SU-DHL-6 (cell line): ENCODE measurements around the gene MYO9A.

ENCODE experiments used
- H2AFZ ChIP-seq: fragments of 200-600 bp; sonication (generic); 2 replicates; pipeline ENCODE4 v1.6.1; 2014; ENCODE audit warnings: low read depth, mild to moderate bottlenecking, moderate library complexity, mixed read lengths, antibody characterized with exemption, low read length; ENCODE audit not compliant: severe bottlenecking
- H3F3A ChIP-seq: fragments of 200-600 bp; shearing (Covaris generic); 2 replicates; pipeline ENCODE4 v1.6.0; 2016; ENCODE audit warnings: antibody characterized with exemption, mild to moderate bottlenecking; ENCODE audit not compliant: insufficient read depth
- H3K27ac ChIP-seq: fragments of 200-600 bp; sonication (generic); 2 replicates; pipeline ENCODE4 v1.5.1; 2016; ENCODE audit warnings: low read depth, mild to moderate bottlenecking, low read length, moderate library complexity, mixed read lengths
- H3K27me3 ChIP-seq: fragments of 200-600 bp; sonication (generic), shearing (Covaris generic); 2 replicates; pipeline ENCODE4 v1.6.0; 2014; ENCODE audit warnings: mild to moderate bottlenecking, low read length
- H3K36me3 ChIP-seq: fragments of 200-600 bp; sonication (generic); 2 replicates; pipeline ENCODE4 v1.6.1; 2014; ENCODE audit warnings: mild to moderate bottlenecking, low read length, mixed read lengths
- H3K4me2 ChIP-seq: fragments of 300-600, 200-600 bp; shearing (Covaris generic), sonication (generic); 2 replicates; pipeline ENCODE4 v1.6.0; 2014; ENCODE audit warnings: low read length, low read depth, mild to moderate bottlenecking; ENCODE audit not compliant: poor library complexity, severe bottlenecking
- H3K4me3 ChIP-seq: fragments of 200-600 bp; sonication (generic); 2 replicates; pipeline ENCODE4 v1.5.1; 2014; ENCODE audit warnings: antibody characterized with exemption, low read length, mild to moderate bottlenecking, mixed read lengths; ENCODE audit not compliant: insufficient read depth, poor library complexity, severe bottlenecking
- H3K79me2 ChIP-seq: fragments of 200-600 bp; sonication (generic); 2 replicates; pipeline ENCODE4 v1.6.1; 2014; ENCODE audit warnings: mild to moderate bottlenecking, low read length, moderate library complexity; ENCODE audit not compliant: insufficient read depth
- H3K9ac ChIP-seq: fragments of 200-600 bp; sonication (generic); 2 replicates; pipeline ENCODE4 v1.7.0; 2014; ENCODE audit warnings: mild to moderate bottlenecking, low read length
- H3K9me2 ChIP-seq: fragments of 200-600 bp; sonication (generic); replicated peaks from 2 replicates; pipeline ENCODE4 v1.6.1; 2014; ENCODE audit warnings: low read length; ENCODE audit not compliant: insufficient read depth
- H3K9me3 ChIP-seq: fragments of 200-600 bp; sonication (generic); 2 replicates; pipeline ENCODE4 v1.6.1; 2014; ENCODE audit warnings: low read length, mixed read lengths; ENCODE audit not compliant: insufficient read depth
- H4K20me1 ChIP-seq: fragments of 200-600 bp; sonication (generic); 2 replicates; pipeline ENCODE4 v1.6.1; 2014; ENCODE audit warnings: low read depth, mild to moderate bottlenecking, antibody characterized with exemption, low read length, moderate library complexity, mixed read lengths
- EZH2phosphoT487 ChIP-seq: fragments of 200-600 bp; sonication (generic), shearing (Covaris generic); conservative IDR thresholded peaks from 2 replicates; pipeline ENCODE4 v1.6.1; 2018; ENCODE audit warnings: mild to moderate bottlenecking, antibody characterized with exemption, low read length, moderate library complexity, mixed read lengths
- TF ChIP-seq, protein P1 (sequence below): fragments of 200-600 bp; sonication (generic); IDR thresholded peaks from one replicate; pipeline ENCODE4 v1.5.1; 2017; ENCODE audit warnings: antibody characterized with exemption, mild to moderate bottlenecking, low read length, moderate library complexity; ENCODE audit not compliant: insufficient read depth, poor library complexity, severe bottlenecking

MYO9A gene

GRCh38 chr15:71971905-71972304 is 146.0 kb downstream of the MYO9A start:
- Histone ChIP-seq H3K27me3 (no peaks in the 10 kb centered on the region), H2AFZ (no peak overlapping the region), H3K9ac (no peak overlapping the region), H3F3A (peaks cover 9% of the 10 kb centered on the region; the same call in 1 of the 2 replicates), H3K27ac (no peak overlapping the region), H4K20me1 (no peaks in the 10 kb centered on the region), H3K36me3 (peaks cover 30% of the 10 kb centered on the region), H3K4me3 (no peak overlapping the region), H3K9me2 (no peaks in the 10 kb centered on the region), H3K79me2 (peaks cover 5% of the 10 kb centered on the region; the same call in 1 of the 2 replicates), H3K9me3 (no peaks in the 10 kb centered on the region), H3K4me2 (no peak overlapping the region)
- TF ChIP-seq EZH2phosphoT487: no peak
- TF ChIP-seq, protein P1, sequence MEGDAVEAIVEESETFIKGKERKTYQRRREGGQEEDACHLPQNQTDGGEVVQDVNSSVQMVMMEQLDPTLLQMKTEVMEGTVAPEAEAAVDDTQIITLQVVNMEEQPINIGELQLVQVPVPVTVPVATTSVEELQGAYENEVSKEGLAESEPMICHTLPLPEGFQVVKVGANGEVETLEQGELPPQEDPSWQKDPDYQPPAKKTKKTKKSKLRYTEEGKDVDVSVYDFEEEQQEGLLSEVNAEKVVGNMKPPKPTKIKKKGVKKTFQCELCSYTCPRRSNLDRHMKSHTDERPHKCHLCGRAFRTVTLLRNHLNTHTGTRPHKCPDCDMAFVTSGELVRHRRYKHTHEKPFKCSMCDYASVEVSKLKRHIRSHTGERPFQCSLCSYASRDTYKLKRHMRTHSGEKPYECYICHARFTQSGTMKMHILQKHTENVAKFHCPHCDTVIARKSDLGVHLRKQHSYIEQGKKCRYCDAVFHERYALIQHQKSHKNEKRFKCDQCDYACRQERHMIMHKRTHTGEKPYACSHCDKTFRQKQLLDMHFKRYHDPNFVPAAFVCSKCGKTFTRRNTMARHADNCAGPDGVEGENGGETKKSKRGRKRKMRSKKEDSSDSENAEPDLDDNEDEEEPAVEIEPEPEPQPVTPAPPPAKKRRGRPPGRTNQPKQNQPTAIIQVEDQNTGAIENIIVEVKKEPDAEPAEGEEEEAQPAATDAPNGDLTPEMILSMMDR: no peak

DNA sequence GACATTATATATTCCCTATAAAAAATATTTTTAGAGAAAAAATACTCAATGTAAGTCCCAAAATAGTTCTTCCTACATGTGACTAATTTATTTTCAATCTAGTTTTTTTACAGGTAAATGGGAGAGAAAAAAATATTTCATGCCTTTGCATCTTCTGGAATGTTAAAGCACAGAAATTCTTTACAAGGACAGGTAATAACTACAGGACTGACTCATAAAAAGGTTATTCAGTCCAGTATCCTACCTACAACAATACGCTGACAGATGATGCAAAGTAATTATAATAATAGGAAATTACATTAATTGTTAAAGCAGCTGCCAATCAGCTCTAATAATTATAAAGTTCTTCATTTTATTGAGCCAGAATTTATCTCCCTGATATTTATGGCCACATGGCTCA is 147.5 kb downstream of the MYO9A start:
- Histone ChIP-seq H2AFZ (no peak overlapping the region), H3K9ac (no peak overlapping the region), H3K27me3 (no peaks in the 10 kb centered on the region), H3K27ac (no peak overlapping the region), H3K4me3 (no peak overlapping the region), H3K4me2 (no peak overlapping the region), H3K79me2 (peaks cover 5% of the 10 kb centered on the region; the same call in 1 of the 2 replicates), H4K20me1 (no peaks in the 10 kb centered on the region), H3K9me3 (no peaks in the 10 kb centered on the region), H3K36me3 (peaks cover 24% of the 10 kb centered on the region), H3F3A (peaks cover 9% of the 10 kb centered on the region; the same call in 1 of the 2 replicates), H3K9me2 (no peaks in the 10 kb centered on the region)
- no peak for TF ChIP-seq EZH2phosphoT487
- TF ChIP-seq, protein P1: no peak

DNA sequence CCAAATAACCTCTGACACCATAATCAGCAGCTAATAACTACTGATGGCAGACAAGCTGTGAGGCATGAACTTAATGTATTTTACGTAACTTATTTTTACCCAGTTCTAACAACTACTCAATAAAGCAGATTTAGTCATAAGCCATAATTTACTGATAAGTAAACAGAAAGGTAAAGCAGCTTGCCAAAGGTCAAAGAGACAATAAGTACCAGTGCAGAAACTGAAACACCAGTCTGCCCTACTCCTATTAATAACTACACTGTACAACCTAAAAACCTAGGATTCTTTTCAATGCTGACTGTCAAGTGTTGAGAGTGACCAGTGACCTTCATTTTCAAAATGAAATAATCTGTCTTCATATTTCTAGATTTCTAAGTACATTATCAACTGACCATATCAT is 155.4 kb downstream of the MYO9A start:
- no peak overlapping the region for H3K27ac ChIP-seq
- no peak overlapping the region for H3K4me2 ChIP-seq
- peaks cover 41% of the 10 kb centered on the region for H3K36me3 ChIP-seq
- no peak overlapping the region for H3K9ac ChIP-seq
- H3K4me3 ChIP-seq: no peak overlapping the region
- H3F3A ChIP-seq: peaks cover 11% of the 10 kb centered on the region; the same call in 1 of the 2 replicates
- H4K20me1 ChIP-seq: peaks cover 5% of the 10 kb centered on the region; the same call in 1 of the 2 replicates
- H3K27me3 ChIP-seq: no peaks in the 10 kb centered on the region
- H3K79me2 ChIP-seq: no peaks in the 10 kb centered on the region
- no peaks in the 10 kb centered on the region for H3K9me2 ChIP-seq
- no peak for TF ChIP-seq EZH2phosphoT487
- TF ChIP-seq, protein P1: no peak
- no peak overlapping the region for H2AFZ ChIP-seq
- H3K9me3 ChIP-seq: no peaks in the 10 kb centered on the region
